Right lobe of liver (tissue), 6 donors: ENCODE data around the gene FGF16. TPM values are rescaled to one million over a fixed set of nuclear protein-coding genes. Genes with fewer than 3 reads are reported as not detected.
A peak's percentile ranks its signal among the peaks of the same experiment; 100 is the strongest.
"Not testable (repeated sequence)": the region's sequence is repeated elsewhere in the genome, so short reads cannot be mapped to it uniquely, and the experiment has no call there.

Experiments
- ATAC-seq, 4 donors: fragments of 200-7000 bp; cut with Tn5 transposase; one replicate each; pipeline ENCODE4 v1.9.1; 2020; ENCODE audit warnings: mild to moderate bottlenecking in 4 of 4, moderate library complexity in 4 of 4
- DNase-seq, 3 donors: peaks; one replicate each; pipeline ENCODE4 v3.0.0-alpha.2; 2020
- H3K27ac ChIP-seq, 3 donors: fragments of 200-600 bp; one replicate each; pipeline ENCODE4 v1.8.0; 2022
- H3K27me3 ChIP-seq, 2 donors: fragments of 200-600 bp; one replicate each; pipeline ENCODE4 v1.8.0; 2022
- H3K36me3 ChIP-seq, 4 donors: fragments of 200-600 bp; sonication (generic) in 1 of 4; one replicate each; pipeline versions ENCODE4 v1.5.1 to v1.8.0; 2017 to 2022; ENCODE audit warnings: control low read depth in 1 of 4
- H3K4me1 ChIP-seq, 4 donors: fragments of 200-600 bp; sonication (generic) in 1 of 4; one replicate each; pipeline versions ENCODE4 v1.5.1 to v1.8.0; 2017 to 2022; ENCODE audit warnings: control low read depth in 1 of 4
- H3K4me3 ChIP-seq, 3 donors: fragments of 200-600 bp; one replicate each; pipeline ENCODE4 v1.8.0; 2022
- H3K9me3 ChIP-seq, 4 donors: fragments of 200-600 bp; sonication (generic) in 1 of 4; one replicate each; pipeline versions ENCODE4 v1.5.1 to v1.8.0; 2017 to 2022; ENCODE audit warnings: control low read depth in 1 of 4
- POLR2A ChIP-seq: fragments of 450-650 bp; IDR thresholded peaks from one replicate; pipeline ENCODE4 v1.6.1; 2017; ENCODE audit warnings: antibody characterized with exemption, mild to moderate bottlenecking
- WGBS: methylation state at CpG from one replicate; pipeline ENCODE4 v1.1.6; 2018; ENCODE audit warnings: low coverage, low lambda C conversion rate; ENCODE audit not compliant: insufficient coverage; ENCODE audit errors: missing lambda C conversion rate; 5-methylcytosine and 5-hydroxymethylcytosine counted together
- intact Hi-C, 2 donors: fragments of 100-400 bp; cut with DNase I; formaldehyde crosslinking; loops; one replicate each; pipeline versions ENCODE4 v1.11.2 to v1.14.1; 2022
- total RNA-seq, 6 experiments: library from RNA; depleted of rRNA in 2 of 6; stranded (reverse); fragments of >200 nt in 2 of 6; fragmentation: NEBNext Ultra II Directional in 3 of 6; extraction: Animal tissue kit (Norgen Biotek cat#: 25700) in 3 of 6; gene quantifications; one replicate each; pipeline versions ENCODE4 v1.1.0 to v1.2.4, GENCODE V29; 2016 to 2023
- TF ChIP-seq, protein P1 (sequence below), 4 donors: fragments of 200-600 bp in 3 of 4; fragments of 450-650 bp in 1 of 4; IDR thresholded peaks; one replicate each; pipeline versions ENCODE4 v1.5.1 to v1.8.0; 2016 to 2022; ENCODE audit warnings: antibody characterized with exemption in 4 of 4, mild to moderate bottlenecking in 2 of 4
- donor health status: DM: no; HTN: yes; CAD: no.
- donor health status: DM: no; HTN: no; CAD: no.
- donor health status: DM: no; HTN: no; CAD: no.
- donor health status: DM: no; HTN: yes; CAD: no.
- donor health status: DM: no; HTN: yes; CAD: no.

Gene FGF16
- total RNA-seq, 6 experiments from 2014 or later, result not detected

DNA sequence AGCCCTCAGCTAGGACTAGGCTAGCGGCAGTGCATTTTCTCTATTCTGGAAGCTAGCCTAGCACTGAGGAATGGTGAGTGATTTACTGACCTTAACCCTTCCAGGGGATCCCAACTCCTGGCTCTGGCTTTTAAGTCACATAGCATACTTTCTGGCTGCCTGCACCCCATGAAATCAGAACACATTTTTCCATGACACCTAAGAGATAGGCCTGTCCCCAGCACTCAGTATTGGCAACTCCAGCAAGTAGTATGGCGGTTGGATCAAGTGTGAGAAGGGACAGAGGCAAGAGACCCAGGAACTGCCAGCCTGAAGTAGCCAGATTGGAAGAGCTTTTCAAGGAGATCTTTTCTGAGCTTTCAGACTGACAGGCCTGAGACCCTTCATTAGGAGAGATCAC is 8.2 kb downstream of the FGF16 start:
- H3K36me3 ChIP-seq, result no peaks in the 10 kb centered on the region
- H3K4me1 ChIP-seq, result no peaks in the 10 kb centered on the region
- TF ChIP-seq, protein P1, sequence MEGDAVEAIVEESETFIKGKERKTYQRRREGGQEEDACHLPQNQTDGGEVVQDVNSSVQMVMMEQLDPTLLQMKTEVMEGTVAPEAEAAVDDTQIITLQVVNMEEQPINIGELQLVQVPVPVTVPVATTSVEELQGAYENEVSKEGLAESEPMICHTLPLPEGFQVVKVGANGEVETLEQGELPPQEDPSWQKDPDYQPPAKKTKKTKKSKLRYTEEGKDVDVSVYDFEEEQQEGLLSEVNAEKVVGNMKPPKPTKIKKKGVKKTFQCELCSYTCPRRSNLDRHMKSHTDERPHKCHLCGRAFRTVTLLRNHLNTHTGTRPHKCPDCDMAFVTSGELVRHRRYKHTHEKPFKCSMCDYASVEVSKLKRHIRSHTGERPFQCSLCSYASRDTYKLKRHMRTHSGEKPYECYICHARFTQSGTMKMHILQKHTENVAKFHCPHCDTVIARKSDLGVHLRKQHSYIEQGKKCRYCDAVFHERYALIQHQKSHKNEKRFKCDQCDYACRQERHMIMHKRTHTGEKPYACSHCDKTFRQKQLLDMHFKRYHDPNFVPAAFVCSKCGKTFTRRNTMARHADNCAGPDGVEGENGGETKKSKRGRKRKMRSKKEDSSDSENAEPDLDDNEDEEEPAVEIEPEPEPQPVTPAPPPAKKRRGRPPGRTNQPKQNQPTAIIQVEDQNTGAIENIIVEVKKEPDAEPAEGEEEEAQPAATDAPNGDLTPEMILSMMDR (IDR thresholded peaks at IDR 0.05), result no peak
- no peak for TF ChIP-seq POLR2A
- no peaks in the 10 kb centered on the region for H3K27me3 ChIP-seq
- no peaks in the 10 kb centered on the region for H3K9me3 ChIP-seq
- DNase-seq, result no peak
- H3K4me3 ChIP-seq, result no peak overlapping the region
- H3K27ac ChIP-seq, result no peak overlapping the region
- intact Hi-C loops, result no loop called here
- ATAC-seq, result no peak
- 67% methylated on average over 2 of the region's 2 CpGs for WGBS

GRCh38 chrX:77484045-77484444 is 36.9 kb downstream of the FGF16 start:
- no peaks in the 10 kb centered on the region for H3K9me3 ChIP-seq
- H3K27ac ChIP-seq, result no peak overlapping the region
- no peaks in the 10 kb centered on the region for H3K36me3 ChIP-seq
- DNase-seq (no peak), ATAC-seq (no peak)
- TF ChIP-seq, protein P1 (IDR thresholded peaks at IDR 0.05), result no peak
- TF ChIP-seq POLR2A, result no peak
- H3K4me3 ChIP-seq, result no peak overlapping the region
- H3K27me3 ChIP-seq, result no peaks in the 10 kb centered on the region
- no peaks in the 10 kb centered on the region for H3K4me1 ChIP-seq
- intact Hi-C loops, result no loop called here
- WGBS, result 57% methylated on average over 5 of the region's 5 CpGs

DNA sequence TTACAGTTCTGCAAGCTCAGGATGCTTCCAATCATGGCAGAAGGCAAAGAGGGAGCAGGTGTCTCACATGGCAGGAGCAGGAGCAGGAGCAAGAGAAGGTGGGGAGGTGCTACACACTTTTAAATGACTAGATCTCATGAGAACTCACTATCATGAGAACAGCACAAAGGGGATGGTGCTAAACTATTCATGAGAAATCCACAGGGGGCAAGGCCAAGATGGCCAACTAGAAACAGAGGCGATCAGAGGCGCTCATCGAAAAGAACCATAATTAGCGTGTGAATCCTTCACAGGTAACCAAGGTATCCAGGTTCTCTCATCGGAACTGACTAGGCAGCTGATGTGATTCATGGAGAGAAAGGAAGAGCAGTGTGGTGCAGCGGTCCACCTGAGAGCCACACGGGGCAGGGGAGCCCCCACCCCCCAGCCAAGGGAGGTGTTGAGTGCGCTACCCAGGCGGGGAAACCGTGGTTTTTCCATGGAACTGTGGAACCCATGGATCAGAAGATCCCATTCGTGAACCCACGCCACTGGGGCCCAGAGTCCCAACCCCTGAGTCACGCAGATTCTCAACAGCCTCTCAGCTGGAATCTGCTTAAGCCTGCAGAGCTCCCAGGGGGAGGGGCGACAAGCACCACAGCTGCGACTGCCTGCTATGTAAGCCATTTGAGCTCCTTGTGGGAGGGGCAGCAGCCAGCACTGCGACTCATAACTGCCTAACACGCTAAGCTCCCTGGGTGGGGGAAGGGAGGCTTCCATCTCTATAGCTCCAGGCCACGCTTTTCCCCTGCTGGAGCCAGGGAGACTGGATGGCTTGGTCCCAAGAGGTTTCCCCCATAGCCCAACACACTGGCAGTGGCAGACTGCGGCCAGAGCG is 46.7 kb downstream of the FGF16 start:
- TF ChIP-seq, protein P1 (IDR thresholded peaks at IDR 0.05), result no peak
- no peak for TF ChIP-seq POLR2A
- Histone ChIP-seq H3K4me3 (no peak overlapping the region), H3K4me1 (no peaks in the 10 kb centered on the region), H3K27ac (no peak overlapping the region), H3K36me3 (no peaks in the 10 kb centered on the region), H3K27me3 (no peaks in the 10 kb centered on the region), H3K9me3 (no peaks in the 10 kb centered on the region)
- intact Hi-C loops, result no loop called here
- WGBS, result 89% methylated on average over 5 of the region's 20 CpGs
- DNase-seq, result no peak
- ATAC-seq, result no peak

GRCh38 chrX:77500164-77500563 is 53.0 kb downstream of the FGF16 start:
- H3K27ac ChIP-seq, ATAC-seq, H3K27me3 ChIP-seq, H3K9me3 ChIP-seq, H3K4me1 ChIP-seq, DNase-seq, H3K4me3 ChIP-seq, H3K36me3 ChIP-seq, intact Hi-C loops: not testable (repeated sequence)
- 38% methylated on average over 1 of the region's 1 CpG for WGBS

GRCh38 chrX:77502951-77503525 is 55.8 kb downstream of the FGF16 start:
- ATAC-seq (peak; percentile 89 to 91 (median 90)), DNase-seq (no peak)
- no peak overlapping the region for H3K27ac ChIP-seq
- TF ChIP-seq, protein P1 (IDR thresholded peaks at IDR 0.05), result no peak
- TF ChIP-seq POLR2A, result no peak
- H3K4me3 ChIP-seq, result no peak overlapping the region
- peaks cover 0 to 3% (median 0%) of the 10 kb centered on the region in 4 donors for H3K36me3 ChIP-seq
- intact Hi-C loops, result no loop called here
- 11% methylated on average over 2 of the region's 2 CpGs for WGBS
- no peaks in the 10 kb centered on the region for H3K27me3 ChIP-seq
- H3K9me3 ChIP-seq, result no peaks in the 10 kb centered on the region
- H3K4me1 ChIP-seq, result no peaks in the 10 kb centered on the region
